Measurements from ENCODE around the gene ASPA. TPM values are rescaled to one million over a fixed set of nuclear protein-coding genes. Genes with fewer than 3 reads are reported as not detected.

The ASPA gene
- total and polyA plus RNA-seq, 7 donors: 0.68 to 4.8 (median 2.9) TPM

- no peaks in the 10 kb centered on the region for H3K4me1 ChIP-seq
- peaks cover 0 to 3% of the 10 kb centered on the region in 2 donors for H3K36me3 ChIP-seq (ENCODE audit: insufficient read depth in 1 of 2, low read depth in 1 of 2)
- DNase-seq: no peak
- TF ChIP-seq, protein P1, sequence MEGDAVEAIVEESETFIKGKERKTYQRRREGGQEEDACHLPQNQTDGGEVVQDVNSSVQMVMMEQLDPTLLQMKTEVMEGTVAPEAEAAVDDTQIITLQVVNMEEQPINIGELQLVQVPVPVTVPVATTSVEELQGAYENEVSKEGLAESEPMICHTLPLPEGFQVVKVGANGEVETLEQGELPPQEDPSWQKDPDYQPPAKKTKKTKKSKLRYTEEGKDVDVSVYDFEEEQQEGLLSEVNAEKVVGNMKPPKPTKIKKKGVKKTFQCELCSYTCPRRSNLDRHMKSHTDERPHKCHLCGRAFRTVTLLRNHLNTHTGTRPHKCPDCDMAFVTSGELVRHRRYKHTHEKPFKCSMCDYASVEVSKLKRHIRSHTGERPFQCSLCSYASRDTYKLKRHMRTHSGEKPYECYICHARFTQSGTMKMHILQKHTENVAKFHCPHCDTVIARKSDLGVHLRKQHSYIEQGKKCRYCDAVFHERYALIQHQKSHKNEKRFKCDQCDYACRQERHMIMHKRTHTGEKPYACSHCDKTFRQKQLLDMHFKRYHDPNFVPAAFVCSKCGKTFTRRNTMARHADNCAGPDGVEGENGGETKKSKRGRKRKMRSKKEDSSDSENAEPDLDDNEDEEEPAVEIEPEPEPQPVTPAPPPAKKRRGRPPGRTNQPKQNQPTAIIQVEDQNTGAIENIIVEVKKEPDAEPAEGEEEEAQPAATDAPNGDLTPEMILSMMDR (IDR thresholded peaks at IDR 0.05): no peak
- H3K4me3 ChIP-seq: no peak overlapping the region
- intact Hi-C loops (cut with DNase I): no loop called here
- no peaks in the 10 kb centered on the region for H3K9me3 ChIP-seq
- H3K27me3 ChIP-seq (ENCODE audit: insufficient read depth in 3 of 3, low read length in 2 of 3): no peaks in the 10 kb centered on the region
- no peak for ATAC-seq
- 60 to 68% (median 67%) methylated on average over 1 to 3 of the region's 3 CpGs for WGBS, 3 donors
- H3K27ac ChIP-seq: no peak overlapping the region
These were observed 7.1 kb downstream of the ASPA start for GRCh38 chr17:3482852-3483251.

GRCh38 chr17:3485481-3486068 is 9.8 kb downstream of the ASPA start:
- Histone ChIP-seq H3K27me3 (ENCODE audit: insufficient read depth in 3 of 3, low read length in 2 of 3) (no peaks in the 10 kb centered on the region), H3K27ac (no peak overlapping the region), H3K36me3 (ENCODE audit: insufficient read depth in 1 of 2, low read depth in 1 of 2) (peaks cover 4 to 12% of the 10 kb centered on the region in 2 donors), H3K9me3 (no peaks in the 10 kb centered on the region), H3K4me1 (no peaks in the 10 kb centered on the region), H3K4me3 (no peak overlapping the region)
- DNase-seq (no peak), ATAC-seq (no peak)
- WGBS, 3 donors: 68 to 84% (median 68%) methylated on average over 8 of the region's 8 CpGs
- intact Hi-C loops (cut with DNase I): no loop called here
- TF ChIP-seq, protein P1 (IDR thresholded peaks at IDR 0.05): no peak

GRCh38 chr17:3497101-3497500 is 21.3 kb downstream of the ASPA start:
- Histone ChIP-seq H3K4me3 (no peak overlapping the region), H3K9me3 (no peaks in the 10 kb centered on the region), H3K36me3 (ENCODE audit: insufficient read depth in 1 of 2, low read depth in 1 of 2) (peaks cover 5 to 6% of the 10 kb centered on the region in 2 donors), H3K27me3 (ENCODE audit: insufficient read depth in 3 of 3, low read length in 2 of 3) (no peaks in the 10 kb centered on the region), H3K27ac (no peak overlapping the region), H3K4me1 (no peaks in the 10 kb centered on the region)
- TF ChIP-seq, protein P1 (IDR thresholded peaks at IDR 0.05): no peak
- DNase-seq (no peak), ATAC-seq (no peak)
- intact Hi-C loops (cut with DNase I): no loop called here
- 84 to 88% (median 88%) methylated on average over 7 of the region's 7 CpGs for WGBS, 3 donors

DNA sequence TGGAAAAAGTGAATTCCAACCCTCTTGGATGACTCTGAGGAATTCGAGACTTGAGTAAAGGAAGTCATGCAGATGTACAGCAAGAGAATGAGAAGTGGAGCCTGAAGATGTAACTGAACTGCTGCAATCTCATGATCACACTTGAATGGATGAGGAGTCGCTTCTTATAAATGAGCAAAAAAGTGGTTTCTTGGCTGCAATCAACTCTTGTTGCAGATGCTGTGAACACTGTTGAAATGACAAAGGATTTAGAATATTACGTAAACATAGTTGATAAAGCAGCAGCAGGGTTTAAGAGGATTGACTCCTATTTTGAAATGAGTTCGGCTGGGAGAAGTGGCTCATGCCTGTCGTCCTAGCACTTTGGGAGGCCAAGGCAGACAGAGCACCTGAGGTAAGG is 25.5 kb downstream of the ASPA start:
- 82 to 83% (median 83%) methylated on average over 5 of the region's 5 CpGs for WGBS, 3 donors
- no peak overlapping the region for H3K4me3 ChIP-seq
- TF ChIP-seq, protein P1 (IDR thresholded peaks at IDR 0.05): no peak
- no peaks in the 10 kb centered on the region for H3K9me3 ChIP-seq
- intact Hi-C loops (cut with DNase I): no loop called here
- no peaks in the 10 kb centered on the region for H3K27me3 ChIP-seq (ENCODE audit: insufficient read depth in 3 of 3, low read length in 2 of 3)
- ATAC-seq (no peak), DNase-seq (no peak)
- H3K4me1 ChIP-seq: no peaks in the 10 kb centered on the region
- peaks cover 0 to 2% of the 10 kb centered on the region in 2 donors for H3K36me3 ChIP-seq (ENCODE audit: insufficient read depth in 1 of 2, low read depth in 1 of 2)
- no peak overlapping the region for H3K27ac ChIP-seq

DNA sequence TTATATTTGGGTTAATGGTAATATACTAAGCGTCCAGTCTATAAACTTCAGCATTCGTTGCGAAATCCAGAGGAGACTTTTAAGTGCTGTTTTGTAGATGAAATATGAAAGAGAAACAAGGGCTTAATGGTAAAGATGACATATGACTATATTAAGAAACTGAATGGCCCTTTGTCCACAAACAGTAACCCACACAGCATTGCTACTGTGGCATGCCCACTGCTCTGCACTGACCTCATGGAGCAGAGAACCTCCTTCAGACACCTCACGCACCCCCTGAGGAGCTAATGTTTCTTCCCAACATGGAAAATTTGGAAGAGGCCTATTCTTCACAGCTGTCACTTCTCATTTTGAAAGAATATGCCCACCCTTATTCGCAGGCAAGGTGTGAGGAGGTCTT is 26.7 kb downstream of the ASPA start:
- Histone ChIP-seq H3K27me3 (ENCODE audit: insufficient read depth in 3 of 3, low read length in 2 of 3) (no peaks in the 10 kb centered on the region), H3K9me3 (no peaks in the 10 kb centered on the region), H3K36me3 (ENCODE audit: insufficient read depth in 1 of 2, low read depth in 1 of 2) (no peaks in the 10 kb centered on the region), H3K27ac (no peak overlapping the region), H3K4me3 (no peak overlapping the region), H3K4me1 (no peaks in the 10 kb centered on the region)
- 75 to 77% (median 77%) methylated on average over 5 of the region's 5 CpGs for WGBS, 3 donors
- intact Hi-C loops (cut with DNase I): no loop called here
- DNase-seq: no peak
- TF ChIP-seq, protein P1 (IDR thresholded peaks at IDR 0.05): no peak
- no peak for ATAC-seq
